ENCODE data around the gene SLCO2A1. TPM values are rescaled to one million over a fixed set of nuclear protein-coding genes. Genes with fewer than 3 reads are reported as not detected.

SLCO2A1 gene
- polyA plus RNA-seq: not detected in 2 replicates

DNA sequence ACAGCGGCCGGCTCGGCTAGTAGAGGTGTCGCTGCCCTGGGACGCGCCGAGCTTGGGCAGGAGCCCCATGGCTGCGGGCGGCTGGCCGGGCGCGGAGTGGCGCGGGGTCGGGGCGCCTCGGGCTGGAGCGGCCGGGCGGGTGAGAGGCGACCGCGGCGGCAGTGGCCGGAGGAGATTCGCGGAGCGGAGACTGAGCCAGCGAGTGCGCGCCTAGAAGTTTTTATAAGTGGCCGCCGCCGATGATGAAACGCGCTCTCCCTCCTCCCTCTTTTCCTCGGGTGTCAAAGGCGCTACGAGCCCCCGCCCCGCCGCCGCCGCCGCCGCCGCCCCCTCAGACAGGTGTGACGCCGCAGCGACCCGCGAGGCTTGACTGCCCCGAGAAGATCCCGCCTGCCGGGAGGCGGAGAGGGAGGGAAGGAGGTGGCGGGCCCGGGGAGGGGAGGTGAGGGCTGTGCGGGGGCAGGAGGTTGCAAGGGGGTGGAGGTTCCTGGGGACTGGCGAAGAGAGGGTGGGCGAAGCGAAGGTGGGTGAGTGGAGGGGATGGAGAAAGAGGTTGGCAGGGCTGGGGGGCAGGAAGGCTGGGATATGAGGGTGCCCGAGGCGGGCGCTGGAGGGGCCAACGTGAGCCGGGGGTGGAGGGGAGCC, at the start of gene SLCO2A1:
TSS of gene SLCO2A1 (minus strand) at position 192 of the 645 bp plus-strand sequence. CDS start at position 69, 123 bp downstream.

DNA sequence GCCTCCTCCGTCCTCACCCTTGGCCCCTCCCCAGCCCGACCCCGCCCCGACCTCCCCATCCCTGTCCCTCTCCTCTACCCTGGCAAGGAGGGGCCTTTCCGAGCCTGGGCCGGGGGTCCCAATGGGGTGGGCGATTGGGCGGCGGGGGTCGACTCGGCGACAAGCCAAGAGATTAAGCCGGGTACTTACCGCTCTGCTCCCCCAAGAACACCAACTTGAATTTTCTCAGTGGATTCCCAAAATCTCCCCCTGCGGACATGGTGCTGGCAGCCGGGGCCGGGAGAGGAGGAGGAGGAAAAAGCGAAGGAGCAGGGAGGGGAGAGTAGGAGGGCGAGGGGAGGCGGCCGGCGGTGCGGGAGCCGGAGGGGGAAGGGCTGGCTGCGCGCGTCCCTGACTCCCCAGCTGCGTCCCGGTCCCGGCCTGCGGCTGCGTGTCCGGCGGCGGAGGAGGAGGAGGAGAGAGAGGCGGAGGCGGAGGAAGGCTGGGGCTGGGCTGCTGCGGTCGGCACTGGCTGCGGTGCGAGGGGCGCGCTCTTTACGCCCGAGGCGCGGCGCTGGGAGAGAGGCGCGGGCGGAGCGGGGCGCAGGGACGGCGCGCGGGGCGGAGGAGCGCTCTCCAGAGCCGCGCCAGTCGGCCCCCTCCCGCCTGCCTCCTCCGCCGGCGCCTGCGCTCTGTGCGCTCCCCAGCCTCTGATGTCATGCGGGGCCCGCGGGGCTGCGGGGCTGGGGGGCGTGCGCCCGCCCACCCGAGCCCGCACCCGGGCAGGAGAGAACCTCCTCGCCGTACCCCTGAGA, 134.3 kb downstream of the SLCO2A1 start, which contains the start of gene RAB6B:
TSS of gene RAB6B (minus strand) at position 675 of the 794 bp plus-strand sequence. CDS start at position 259, 416 bp downstream.

Other genes with a start within 250 kb of the SLCO2A1 start
- gene SRPRB, start 224.1 kb downstream of the SLCO2A1 start, polyA plus RNA-seq: 121 and 125 TPM in 2 replicates
- gene RAB6B, start 134.0 kb downstream of the SLCO2A1 start, polyA plus RNA-seq: 4.5 and 25.3 TPM in 2 replicates
- gene RYK, start 220.9 kb upstream of the SLCO2A1 start, polyA plus RNA-seq: 2.7 and 5.2 TPM in 2 replicates

All from Purkinje cell (primary cell).